Measurements from ENCODE around the gene FHOD1.

FHOD1 gene

GRCh38 chr16:67193536-67193935 is 53.7 kb downstream of the FHOD1 start:
- Histone ChIP-seq H3K36me3 (ENCODE audit: insufficient read depth, low read length) (peaks cover 21% of the 10 kb centered on the region), H3K9ac (ENCODE audit: low read depth, low read length) (no peak overlapping the region), H3K4me1 (ENCODE audit: insufficient read depth, low read length) (peaks cover 11% of the 10 kb centered on the region), H3K9me3 (ENCODE audit: control insufficient read depth, insufficient read depth, low read length) (no peaks in the 10 kb centered on the region)

- Histone ChIP-seq H3K9ac (ENCODE audit: low read depth, low read length) (peak overlapping the region; percentile 93), H3K36me3 (ENCODE audit: insufficient read depth, low read length) (peaks cover 21% of the 10 kb centered on the region), H3K9me3 (ENCODE audit: control insufficient read depth, insufficient read depth, low read length) (no peaks in the 10 kb centered on the region), H3K4me1 (ENCODE audit: insufficient read depth, low read length) (peaks cover 11% of the 10 kb centered on the region)
Observed at GRCh38 chr16:67192781-67193361, 54.4 kb downstream of the FHOD1 start.

GRCh38 chr16:67191995-67192681 is 55.1 kb downstream of the FHOD1 start, which contains the start of gene E2F4:
E2F4 (plus strand) TSS chr16:67192155; CDS start chr16:67192228, 73 bp downstream.
- Histone ChIP-seq H3K9me3 (ENCODE audit: control insufficient read depth, insufficient read depth, low read length) (no peaks in the 10 kb centered on the region), H3K36me3 (ENCODE audit: insufficient read depth, low read length) (peaks cover 18% of the 10 kb centered on the region), H3K9ac (ENCODE audit: low read depth, low read length) (peak within 1 kb of the TSS; percentile 93), H3K4me1 (ENCODE audit: insufficient read depth, low read length) (peaks cover 11% of the 10 kb centered on the region)

GRCh38 chr16:67191411-67191994 is 55.8 kb downstream of the FHOD1 start:
- H3K4me1 ChIP-seq (ENCODE audit: insufficient read depth, low read length), result peaks cover 11% of the 10 kb centered on the region
- peaks cover 18% of the 10 kb centered on the region for H3K36me3 ChIP-seq (ENCODE audit: insufficient read depth, low read length)
- peak overlapping the region; percentile 93; the same call in 1 of the 2 replicates for H3K9ac ChIP-seq (ENCODE audit: low read depth, low read length)
- no peaks in the 10 kb centered on the region for H3K9me3 ChIP-seq (ENCODE audit: control insufficient read depth, insufficient read depth, low read length)

GRCh38 chr16:67190448-67191399 is 56.6 kb downstream of the FHOD1 start:
- Histone ChIP-seq H3K4me1 (ENCODE audit: insufficient read depth, low read length) (peaks cover 11% of the 10 kb centered on the region), H3K9ac (ENCODE audit: low read depth, low read length) (no peak overlapping the region), H3K36me3 (ENCODE audit: insufficient read depth, low read length) (peaks cover 15% of the 10 kb centered on the region), H3K9me3 (ENCODE audit: control insufficient read depth, insufficient read depth, low read length) (no peaks in the 10 kb centered on the region)

GRCh38 chr16:67190041-67190440 is 57.2 kb downstream of the FHOD1 start, which contains the start of gene EXOC3L1:
EXOC3L1 (minus strand) TSS chr16:67190136; CDS start chr16:67189676, 460 bp downstream.
- Histone ChIP-seq H3K9me3 (ENCODE audit: control insufficient read depth, insufficient read depth, low read length) (no peaks in the 10 kb centered on the region), H3K4me1 (ENCODE audit: insufficient read depth, low read length) (peaks cover 11% of the 10 kb centered on the region), H3K36me3 (ENCODE audit: insufficient read depth, low read length) (peaks cover 15% of the 10 kb centered on the region), H3K9ac (ENCODE audit: low read depth, low read length) (no peak within 1 kb of the TSS)

GRCh38 chr16:67188798-67189197 is 58.5 kb downstream of the FHOD1 start:
- H3K9me3 ChIP-seq (ENCODE audit: control insufficient read depth, insufficient read depth, low read length), result no peaks in the 10 kb centered on the region
- peaks cover 7% of the 10 kb centered on the region for H3K36me3 ChIP-seq (ENCODE audit: insufficient read depth, low read length)
- H3K9ac ChIP-seq (ENCODE audit: low read depth, low read length), result no peak overlapping the region
- peaks cover 11% of the 10 kb centered on the region for H3K4me1 ChIP-seq (ENCODE audit: insufficient read depth, low read length)

GRCh38 chr16:67188323-67188722 is 59.0 kb downstream of the FHOD1 start:
- Histone ChIP-seq H3K9me3 (ENCODE audit: control insufficient read depth, insufficient read depth, low read length) (no peaks in the 10 kb centered on the region), H3K4me1 (ENCODE audit: insufficient read depth, low read length) (peaks cover 11% of the 10 kb centered on the region), H3K9ac (ENCODE audit: low read depth, low read length) (no peak overlapping the region), H3K36me3 (ENCODE audit: insufficient read depth, low read length) (peaks cover 3% of the 10 kb centered on the region; the same call in 1 of the 2 replicates)

GRCh38 chr16:67187175-67187890 is 59.9 kb downstream of the FHOD1 start:
- H3K4me1 ChIP-seq (ENCODE audit: insufficient read depth, low read length), result peaks cover 5% of the 10 kb centered on the region; the same call in 1 of the 2 replicates
- no peak overlapping the region for H3K9ac ChIP-seq (ENCODE audit: low read depth, low read length)
- H3K36me3 ChIP-seq (ENCODE audit: insufficient read depth, low read length), result no peaks in the 10 kb centered on the region
- H3K9me3 ChIP-seq (ENCODE audit: control insufficient read depth, insufficient read depth, low read length), result no peaks in the 10 kb centered on the region

- Histone ChIP-seq H3K9me3 (ENCODE audit: control insufficient read depth, insufficient read depth, low read length) (no peaks in the 10 kb centered on the region), H3K9ac (ENCODE audit: low read depth, low read length) (no peak overlapping the region), H3K4me1 (ENCODE audit: insufficient read depth, low read length) (peaks cover 5% of the 10 kb centered on the region; the same call in 1 of the 2 replicates), H3K36me3 (ENCODE audit: insufficient read depth, low read length) (no peaks in the 10 kb centered on the region)
Observed at GRCh38 chr16:67186550-67186950, 60.7 kb downstream of the FHOD1 start.

GRCh38 chr16:67185651-67186134 is 61.6 kb downstream of the FHOD1 start:
- Histone ChIP-seq H3K9ac (ENCODE audit: low read depth, low read length) (no peak overlapping the region), H3K36me3 (ENCODE audit: insufficient read depth, low read length) (no peaks in the 10 kb centered on the region), H3K9me3 (ENCODE audit: control insufficient read depth, insufficient read depth, low read length) (no peaks in the 10 kb centered on the region), H3K4me1 (ENCODE audit: insufficient read depth, low read length) (peaks cover 4% of the 10 kb centered on the region; the same call in 1 of the 2 replicates)

GRCh38 chr16:67184995-67185650 is 62.2 kb downstream of the FHOD1 start:
- Histone ChIP-seq H3K9ac (ENCODE audit: low read depth, low read length) (peak overlapping the region; percentile 99; the same call in 1 of the 2 replicates), H3K36me3 (ENCODE audit: insufficient read depth, low read length) (no peaks in the 10 kb centered on the region), H3K4me1 (ENCODE audit: insufficient read depth, low read length) (no peaks in the 10 kb centered on the region; the same call in 1 of the 2 replicates), H3K9me3 (ENCODE audit: control insufficient read depth, insufficient read depth, low read length) (no peaks in the 10 kb centered on the region)

- Histone ChIP-seq H3K4me1 (ENCODE audit: insufficient read depth, low read length) (no peaks in the 10 kb centered on the region; the same call in 1 of the 2 replicates), H3K9me3 (ENCODE audit: control insufficient read depth, insufficient read depth, low read length) (no peaks in the 10 kb centered on the region), H3K9ac (ENCODE audit: low read depth, low read length) (peak overlapping the region; percentile 99; the same call in 1 of the 2 replicates), H3K36me3 (ENCODE audit: insufficient read depth, low read length) (no peaks in the 10 kb centered on the region)
Observed at GRCh38 chr16:67184453-67184994, 62.8 kb downstream of the FHOD1 start.
